ENCODE results near the gene RAPGEF5.

- TF ChIP-seq, protein P1, sequence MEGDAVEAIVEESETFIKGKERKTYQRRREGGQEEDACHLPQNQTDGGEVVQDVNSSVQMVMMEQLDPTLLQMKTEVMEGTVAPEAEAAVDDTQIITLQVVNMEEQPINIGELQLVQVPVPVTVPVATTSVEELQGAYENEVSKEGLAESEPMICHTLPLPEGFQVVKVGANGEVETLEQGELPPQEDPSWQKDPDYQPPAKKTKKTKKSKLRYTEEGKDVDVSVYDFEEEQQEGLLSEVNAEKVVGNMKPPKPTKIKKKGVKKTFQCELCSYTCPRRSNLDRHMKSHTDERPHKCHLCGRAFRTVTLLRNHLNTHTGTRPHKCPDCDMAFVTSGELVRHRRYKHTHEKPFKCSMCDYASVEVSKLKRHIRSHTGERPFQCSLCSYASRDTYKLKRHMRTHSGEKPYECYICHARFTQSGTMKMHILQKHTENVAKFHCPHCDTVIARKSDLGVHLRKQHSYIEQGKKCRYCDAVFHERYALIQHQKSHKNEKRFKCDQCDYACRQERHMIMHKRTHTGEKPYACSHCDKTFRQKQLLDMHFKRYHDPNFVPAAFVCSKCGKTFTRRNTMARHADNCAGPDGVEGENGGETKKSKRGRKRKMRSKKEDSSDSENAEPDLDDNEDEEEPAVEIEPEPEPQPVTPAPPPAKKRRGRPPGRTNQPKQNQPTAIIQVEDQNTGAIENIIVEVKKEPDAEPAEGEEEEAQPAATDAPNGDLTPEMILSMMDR (IDR thresholded peaks at IDR 0.05) = no peak
- no peak for TF ChIP-seq POLR2A (IDR thresholded peaks at IDR 0.05)
Measured at GRCh38 chr7:22137466-22137865, 219.5 kb downstream of the RAPGEF5 start.
